Activated CD4-positive, alpha-beta memory T cell treated with anti-CD3 and anti-CD28 coated beads for 36 hours (primary cell): ENCODE data around the gene TMEM176B. TPM values are rescaled to one million over a fixed set of nuclear protein-coding genes. Genes with fewer than 3 reads are reported as not detected.
"Not testable (repeated sequence)": the region's sequence is repeated elsewhere in the genome, so short reads cannot be mapped to it uniquely, and the experiment has no call there.

Source experiments
- CTCF ChIA-PET: fragments of 350-600 bp; sonication (Branson Sonifier 250); formaldehyde crosslinking; loops from one replicate; lab custom pipeline; 2021; ENCODE audit warnings: antibody characterized with exemption, inconsistent platforms; lab: Charles Lee
- POLR2A ChIA-PET: fragments of 350-600 bp; sonication (Branson Sonifier 250); formaldehyde crosslinking; loops from one replicate; lab custom pipeline; 2021; ENCODE audit warnings: antibody characterized with exemption; lab: Charles Lee
- DNase-seq: peaks from one replicate; pipeline ENCODE4 v3.0.0-alpha.2; 2020
- H3K27ac Mint-ChIP-seq: one replicate; pipeline ENCODE4 v1.8.0; 2021; ENCODE audit warnings: mixed read lengths
- H3K27me3 Mint-ChIP-seq: one replicate; pipeline ENCODE4 v1.8.0; 2021; ENCODE audit warnings: mixed read lengths
- H3K36me3 Mint-ChIP-seq: one replicate; pipeline ENCODE4 v1.8.0; 2021; ENCODE audit warnings: mixed read lengths
- H3K4me1 Mint-ChIP-seq: one replicate; pipeline ENCODE4 v1.8.0; 2021; ENCODE audit warnings: low read depth, mixed read lengths
- H3K4me3 Mint-ChIP-seq: one replicate; pipeline ENCODE4 v1.8.0; 2021; ENCODE audit warnings: mild to moderate bottlenecking, mixed read lengths
- H3K9me3 Mint-ChIP-seq: one replicate; pipeline ENCODE4 v1.8.0; 2021; ENCODE audit warnings: mixed read lengths
- intact Hi-C: fragments of 100-400 bp; cut with micrococcal nuclease; formaldehyde crosslinking; loops from one replicate; pipeline ENCODE4 v1.15.1; 2023
- total RNA-seq, 2 experiments: library from RNA; stranded (reverse); gene quantifications; one replicate each; pipeline ENCODE4 v1.2.3, GENCODE V29; 2021

Gene TMEM176B
- total RNA-seq, 2 experiments from 2014 or later, result not detected

- CTCF ChIA-PET, result interaction anchor here (2.0 kb wide), 1 partner anchor 116 kb away, joined by 6 read pairs; no protein-coding TSS in a partner anchor
- no peak overlapping the region for H3K27ac Mint-ChIP-seq
- H3K36me3 Mint-ChIP-seq, result no peaks in the 10 kb centered on the region
- no peak overlapping the region for H3K4me3 Mint-ChIP-seq
- peaks cover 3% of the 10 kb centered on the region for H3K27me3 Mint-ChIP-seq
- POLR2A ChIA-PET, result no interaction called here
- no peaks in the 10 kb centered on the region for H3K9me3 Mint-ChIP-seq
- intact Hi-C loops, result no loop called here
- DNase-seq, result no peak
- H3K4me1 Mint-ChIP-seq, result peaks cover 11% of the 10 kb centered on the region
Observed at GRCh38 chr7:150781961-150782360, 18.2 kb downstream of the TMEM176B start.

GRCh38 chr7:150781103-150781502 is 19.1 kb downstream of the TMEM176B start:
- peaks cover 9% of the 10 kb centered on the region for H3K4me1 Mint-ChIP-seq
- H3K27ac Mint-ChIP-seq, result no peak overlapping the region
- peaks cover 3% of the 10 kb centered on the region for H3K27me3 Mint-ChIP-seq
- H3K36me3 Mint-ChIP-seq, result no peaks in the 10 kb centered on the region
- ChIA-PET CTCF (interaction anchor here (0.7 to 2.0 kb wide), 4 partner anchors 96 to 237 kb away, joined by 3 to 8 read pairs (median 4); no protein-coding TSS in a partner anchor), POLR2A (no interaction called here)
- no peak for DNase-seq
- no peak overlapping the region for H3K4me3 Mint-ChIP-seq
- H3K9me3 Mint-ChIP-seq, result no peaks in the 10 kb centered on the region
- intact Hi-C loops, result no loop called here

- ChIA-PET POLR2A (no interaction called here), CTCF (interaction anchor here (0.7 to 2.0 kb wide), 5 partner anchors 62 to 238 kb away, joined by 3 to 8 read pairs (median 4); no protein-coding TSS in a partner anchor)
- H3K27me3 Mint-ChIP-seq, result peaks cover 3% of the 10 kb centered on the region
- no peaks in the 10 kb centered on the region for H3K9me3 Mint-ChIP-seq
- intact Hi-C loops, result no loop called here
- H3K4me3 Mint-ChIP-seq, result no peak overlapping the region
- no peak for DNase-seq
- peaks cover 4% of the 10 kb centered on the region for H3K4me1 Mint-ChIP-seq
- no peaks in the 10 kb centered on the region for H3K36me3 Mint-ChIP-seq
- no peak overlapping the region for H3K27ac Mint-ChIP-seq
Observed at GRCh38 chr7:150780292-150780691, 19.9 kb downstream of the TMEM176B start.

- Mint-ChIP-seq H3K4me1 (peaks cover 4% of the 10 kb centered on the region), H3K4me3 (no peak overlapping the region), H3K27ac (no peak overlapping the region), H3K9me3 (peaks cover 5% of the 10 kb centered on the region), H3K36me3 (peaks cover 1% of the 10 kb centered on the region), H3K27me3 (peaks cover 1% of the 10 kb centered on the region)
- POLR2A ChIA-PET, result no interaction called here
- CTCF ChIA-PET, result interaction anchor here (0.6 to 1.9 kb wide), 27 partner anchors 9 to 413 kb away, joined by 3 to 18 read pairs (median 3); partner anchors contain the start of genes ABCB8 and TMEM176A
- peak; percentile 81 for DNase-seq
- intact Hi-C loops, result loop anchor here (1.0 to 10.0 kb wide), 2 partner anchors 96 to 209 kb away; no protein-coding TSS in a partner anchor
Observed at GRCh38 chr7:150778738-150779301, 21.3 kb downstream of the TMEM176B start.

- peaks cover 1% of the 10 kb centered on the region for H3K36me3 Mint-ChIP-seq
- H3K4me1 Mint-ChIP-seq, result peaks cover 4% of the 10 kb centered on the region
- ChIA-PET CTCF (interaction anchor here (0.6 to 1.9 kb wide), 27 partner anchors 8 to 412 kb away, joined by 3 to 18 read pairs (median 3); partner anchors contain the start of genes ABCB8 and TMEM176A), POLR2A (no interaction called here)
- no peak overlapping the region for H3K27ac Mint-ChIP-seq
- intact Hi-C loops, result loop anchor here (1.0 to 10.0 kb wide), 2 partner anchors 97 to 210 kb away; no protein-coding TSS in a partner anchor
- peaks cover 1% of the 10 kb centered on the region for H3K27me3 Mint-ChIP-seq
- DNase-seq, result no peak
- peaks cover 10% of the 10 kb centered on the region for H3K9me3 Mint-ChIP-seq
- no peak overlapping the region for H3K4me3 Mint-ChIP-seq
Observed at GRCh38 chr7:150778014-150778737, 22.0 kb downstream of the TMEM176B start.

- DNase-seq, H3K36me3 Mint-ChIP-seq, H3K4me1 Mint-ChIP-seq, CTCF ChIA-PET, H3K4me3 Mint-ChIP-seq, H3K27me3 Mint-ChIP-seq, H3K27ac Mint-ChIP-seq: not testable (repeated sequence)
- POLR2A ChIA-PET, result interaction anchor here (1.1 kb wide), 1 partner anchor 180 kb away, joined by 3 read pairs; no protein-coding TSS in a partner anchor
- H3K9me3 Mint-ChIP-seq, result peaks cover 18% of the 10 kb centered on the region
- intact Hi-C loops, result loop anchor here (10.0 kb wide), 1 partner anchor 101 kb away; no protein-coding TSS in a partner anchor
Observed at GRCh38 chr7:150774131-150774530, 26.0 kb downstream of the TMEM176B start.

GRCh38 chr7:150769768-150770167 is 30.4 kb downstream of the TMEM176B start:
- H3K27me3 Mint-ChIP-seq, result no peaks in the 10 kb centered on the region
- peaks cover 18% of the 10 kb centered on the region for H3K9me3 Mint-ChIP-seq
- intact Hi-C loops, result loop anchor here (10.0 kb wide), 1 partner anchor 105 kb away; no protein-coding TSS in a partner anchor
- POLR2A ChIA-PET, result no interaction called here
- DNase-seq, result no peak
- no peaks in the 10 kb centered on the region for H3K4me1 Mint-ChIP-seq
- no peak overlapping the region for H3K4me3 Mint-ChIP-seq
- CTCF ChIA-PET, result interaction anchor here (1.5 to 2.2 kb wide), 2 partner anchors 9 to 108 kb away, joined by 4 to 8 read pairs; no protein-coding TSS in a partner anchor
- H3K27ac Mint-ChIP-seq, result no peak overlapping the region
- H3K36me3 Mint-ChIP-seq, result peaks cover 1% of the 10 kb centered on the region

- no peaks in the 10 kb centered on the region for H3K4me1 Mint-ChIP-seq
- peaks cover 8% of the 10 kb centered on the region for H3K9me3 Mint-ChIP-seq
Observed at GRCh38 chr7:150766334-150766709, 33.8 kb downstream of the TMEM176B start.

GRCh38 chr7:150759479-150759878 is 40.7 kb downstream of the TMEM176B start:
- CTCF ChIA-PET, result interaction anchor here (0.8 to 2.0 kb wide), 8 partner anchors 44 to 314 kb away, joined by 3 to 21 read pairs (median 4); partner anchors contain the start of genes GIMAP2 and GIMAP7
- no peak for DNase-seq
- H3K27ac Mint-ChIP-seq, result no peak overlapping the region
- POLR2A ChIA-PET, result no interaction called here
- intact Hi-C loops, result loop anchor here (5.0 kb wide), 2 partner anchors 257 to 437 kb away; partner anchors contain the start of genes ACTR3C and LRRC61
- peaks cover 31% of the 10 kb centered on the region for H3K4me1 Mint-ChIP-seq
- no peaks in the 10 kb centered on the region for H3K27me3 Mint-ChIP-seq
- peaks cover 14% of the 10 kb centered on the region for H3K9me3 Mint-ChIP-seq
- no peak overlapping the region for H3K4me3 Mint-ChIP-seq
- peaks cover 6% of the 10 kb centered on the region for H3K36me3 Mint-ChIP-seq

More at GRCh38 chr7:150766334-150766709, 33.8 kb downstream of the TMEM176B start:
- ChIA-PET POLR2A (no interaction called here), CTCF (interaction anchor here (1.1 kb wide), 1 partner anchor 9 kb away, joined by 3 read pairs; no protein-coding TSS in a partner anchor)
- no peak overlapping the region for H3K27ac Mint-ChIP-seq
- DNase-seq, result no peak
- no peaks in the 10 kb centered on the region for H3K27me3 Mint-ChIP-seq
- H3K4me3 Mint-ChIP-seq, result no peak overlapping the region
- intact Hi-C loops, result no loop called here
- H3K36me3 Mint-ChIP-seq, result peaks cover 4% of the 10 kb centered on the region

GRCh38 chr7:150756858-150757257 is 43.3 kb downstream of the TMEM176B start:
- DNase-seq, result no peak
- Mint-ChIP-seq H3K36me3 (peaks cover 6% of the 10 kb centered on the region), H3K27me3 (no peaks in the 10 kb centered on the region), H3K9me3 (peaks cover 11% of the 10 kb centered on the region), H3K4me1 (peaks cover 53% of the 10 kb centered on the region), H3K27ac (peak overlapping the region; percentile 93), H3K4me3 (peak overlapping the region; percentile 27)
- ChIA-PET POLR2A (interaction anchor here (2.1 to 2.3 kb wide), 2 partner anchors 19 to 308 kb away, joined by 15 to 20 read pairs; partner anchors contain the start of gene GIMAP5), CTCF (interaction anchor here (0.6 to 5.3 kb wide), 25 partner anchors 9 to 449 kb away, joined by 3 to 80 read pairs (median 4); partner anchors contain the start of genes GIMAP1, GIMAP2 and GIMAP8)
- intact Hi-C loops, result loop anchor here (1.0 to 5.0 kb wide), 4 partner anchors 255 to 435 kb away; partner anchors contain the start of genes ACTR3C and LRRC61

- ChIA-PET CTCF (interaction anchor here (0.9 to 5.3 kb wide), 19 partner anchors 12 to 388 kb away, joined by 3 to 80 read pairs (median 5); partner anchors contain the start of genes GIMAP1, GIMAP2 and GIMAP8), POLR2A (interaction anchor here (0.6 to 2.5 kb wide), 19 partner anchors 14 to 350 kb away, joined by 3 to 20 read pairs (median 6); partner anchors contain the start of genes GIMAP1, GIMAP2, GIMAP4 and GIMAP5)
- Mint-ChIP-seq H3K9me3 (peaks cover 4% of the 10 kb centered on the region), H3K27ac (peak overlapping the region; percentile 93), H3K4me3 (no peak overlapping the region), H3K4me1 (peaks cover 56% of the 10 kb centered on the region), H3K27me3 (no peaks in the 10 kb centered on the region), H3K36me3 (peaks cover under 1% of the 10 kb centered on the region)
- intact Hi-C loops, result loop anchor here (2.0 to 5.0 kb wide), 3 partner anchors 254 to 434 kb away; partner anchors contain the start of genes ACTR3C and LRRC61
- DNase-seq, result peak; percentile 22
Observed at GRCh38 chr7:150756166-150756565, 44.0 kb downstream of the TMEM176B start.
